ENCODE results near the gene FHAD1.

Gene FHAD1

DNA sequence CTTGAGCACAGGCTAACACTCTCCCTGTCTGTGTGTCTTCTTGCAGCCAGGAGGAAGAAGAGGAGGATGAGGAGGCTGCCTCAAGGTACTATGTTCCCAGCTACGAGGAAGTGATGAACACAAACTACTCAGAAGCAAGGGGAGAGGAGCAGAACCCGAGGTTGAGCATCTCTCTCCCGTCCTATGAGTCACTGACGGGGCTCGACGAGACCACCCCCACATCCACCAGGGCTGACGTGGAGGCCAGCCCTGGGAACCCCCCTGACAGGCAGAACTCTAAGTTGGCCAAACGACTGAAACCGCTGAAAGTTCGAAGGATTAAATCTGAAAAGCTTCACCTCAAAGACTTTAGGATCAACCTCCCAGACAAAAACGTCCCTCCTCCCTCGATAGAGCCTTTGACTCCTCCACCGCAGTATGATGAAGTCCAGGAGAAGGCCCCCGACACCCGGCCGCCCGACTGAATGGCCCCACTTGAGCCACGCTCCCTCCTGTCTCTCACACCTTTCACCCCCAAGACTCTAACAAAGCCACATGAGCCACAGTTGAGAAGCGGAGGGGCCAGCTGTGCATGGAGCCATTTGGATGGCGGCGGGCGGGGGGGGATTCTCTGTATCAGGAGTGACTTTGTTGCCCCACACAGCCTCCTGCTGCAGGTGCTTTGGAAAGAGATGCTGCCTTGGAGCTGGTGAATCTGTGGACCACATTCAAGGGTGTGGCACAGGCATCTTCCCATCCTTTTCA, 27.6 kb upstream of the FHAD1 start:
- no peak for DNase-seq

DNA sequence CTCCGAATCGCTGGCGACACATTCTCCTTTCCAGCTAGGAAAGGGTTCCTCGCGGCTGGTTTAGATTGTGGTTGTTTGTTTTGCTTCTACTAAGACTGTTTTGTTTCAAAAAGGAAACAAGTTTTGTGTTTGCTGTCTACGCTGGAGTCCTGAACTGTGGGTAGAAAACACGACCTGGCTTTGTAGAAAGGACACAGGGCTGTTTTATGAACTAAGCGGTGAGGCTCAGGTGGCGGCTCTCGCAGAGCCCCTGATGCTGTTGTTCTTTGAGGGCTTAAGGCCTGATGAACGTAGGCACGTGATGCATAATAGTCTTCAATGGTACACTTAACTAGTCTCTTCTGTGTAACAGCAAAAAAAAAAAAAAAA, 27.0 kb upstream of the FHAD1 start:
- DNase-seq, result no peak

DNA sequence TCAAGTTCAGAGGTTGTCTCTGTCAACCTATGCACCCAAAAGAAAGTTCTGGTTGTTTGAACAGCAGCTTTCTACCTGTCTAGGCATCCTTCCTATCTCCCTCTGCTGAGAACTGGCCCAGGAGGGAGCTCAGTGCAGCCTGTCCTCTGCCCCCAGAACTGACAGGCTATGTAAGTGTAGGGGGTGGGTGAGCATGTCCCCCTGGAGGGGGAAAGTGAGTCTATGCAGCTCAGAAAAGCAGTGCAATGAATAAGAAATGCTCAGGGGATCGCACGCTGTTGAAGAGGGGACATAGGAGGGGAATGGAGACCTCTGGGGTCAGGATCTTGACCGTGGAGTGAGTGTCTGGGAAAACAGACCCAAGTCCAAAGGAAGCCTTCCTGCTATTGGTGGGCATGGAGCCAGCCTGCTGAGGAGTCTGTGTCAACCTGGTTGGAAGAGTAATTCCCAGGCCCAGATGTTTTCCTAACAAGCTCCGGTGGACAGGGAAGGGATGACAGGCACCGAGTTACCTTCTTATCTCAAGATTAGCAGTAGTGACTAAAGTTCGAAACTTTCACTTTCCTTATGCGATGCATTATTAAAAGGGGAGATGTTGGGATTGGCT, 26.1 kb upstream of the FHAD1 start:
- no peak for DNase-seq

DNA sequence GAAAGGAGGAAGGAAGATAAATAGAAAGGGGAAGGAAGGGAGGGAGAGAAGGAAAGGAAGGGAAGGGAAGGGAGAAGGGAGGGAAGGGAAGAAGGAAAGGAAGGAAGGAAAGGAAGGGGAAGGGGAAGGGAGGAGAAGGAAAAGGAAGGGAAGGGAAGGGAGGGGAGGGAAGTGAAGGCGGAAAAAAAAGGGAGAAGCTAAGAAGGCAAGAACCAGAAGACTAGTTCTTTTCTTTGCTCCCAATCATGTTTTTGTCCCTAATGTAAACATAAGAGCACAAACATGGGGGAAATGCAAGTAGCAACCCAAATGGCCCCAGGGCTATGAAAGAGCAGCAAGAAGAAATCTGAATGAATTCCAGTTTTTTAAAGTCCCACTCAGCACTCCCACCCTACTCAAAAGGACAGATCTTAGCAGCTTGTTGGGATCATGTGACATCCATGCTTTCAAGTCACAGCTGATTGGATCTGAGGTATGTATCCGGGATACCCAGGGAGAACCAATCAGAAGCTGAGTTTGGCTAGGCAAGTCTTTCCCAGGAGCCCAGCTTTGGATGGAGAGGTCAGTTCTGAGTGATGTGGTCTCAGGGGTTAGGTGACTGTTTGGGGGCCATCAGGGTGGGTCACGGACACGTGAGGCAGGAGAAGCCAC, 24.2 kb upstream of the FHAD1 start:
- DNase-seq, result no peak

DNA sequence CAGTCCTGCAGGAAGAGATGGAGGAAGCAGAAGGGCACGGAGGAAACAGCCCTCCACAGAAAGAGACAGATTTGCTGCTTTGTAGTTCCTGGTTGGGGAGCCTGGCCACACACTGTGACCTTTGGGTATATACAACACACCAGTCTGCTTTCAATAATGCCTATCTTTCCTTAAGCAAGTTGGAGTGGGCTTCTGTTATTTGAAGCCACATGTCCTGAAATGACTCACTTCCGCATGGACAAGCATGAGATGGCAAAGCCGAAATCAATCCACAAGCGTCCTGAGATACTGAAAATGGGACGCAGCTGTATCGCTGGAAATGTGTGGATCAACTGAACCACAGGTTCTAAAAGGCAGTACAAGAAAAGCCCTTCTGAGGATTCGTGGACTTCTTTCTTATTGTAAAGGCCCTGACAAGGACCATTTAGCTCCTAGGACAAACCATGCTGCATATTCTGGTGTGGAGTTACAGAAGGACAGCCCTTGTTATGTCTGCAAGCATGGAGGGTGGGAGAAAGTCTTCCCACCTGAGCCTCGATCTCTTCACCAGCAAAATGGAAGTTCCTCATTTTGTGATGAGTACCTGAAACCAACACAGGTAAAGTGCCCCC, 22.7 kb upstream of the FHAD1 start:
- no peak for DNase-seq

DNA sequence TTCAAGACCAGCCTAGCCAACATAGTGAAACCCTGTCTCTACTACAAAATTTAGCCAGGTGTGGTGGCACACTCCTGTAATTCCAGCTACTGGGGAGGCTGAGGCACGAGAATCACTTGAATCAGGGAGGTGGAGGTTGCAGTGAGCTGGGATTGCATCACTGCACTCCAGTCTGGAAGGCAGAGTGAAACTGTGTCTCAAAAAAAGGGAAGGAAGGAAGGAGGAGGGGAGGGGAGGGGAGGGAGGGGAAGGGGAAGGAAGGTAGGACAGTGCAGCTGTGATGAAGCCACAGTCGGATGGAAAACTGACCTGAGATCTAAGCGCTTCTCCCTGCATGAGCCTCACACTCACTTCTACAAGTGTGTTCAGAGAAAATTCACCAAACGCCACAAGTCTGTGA, 22.0 kb upstream of the FHAD1 start:
- DNase-seq, result no peak

DNA sequence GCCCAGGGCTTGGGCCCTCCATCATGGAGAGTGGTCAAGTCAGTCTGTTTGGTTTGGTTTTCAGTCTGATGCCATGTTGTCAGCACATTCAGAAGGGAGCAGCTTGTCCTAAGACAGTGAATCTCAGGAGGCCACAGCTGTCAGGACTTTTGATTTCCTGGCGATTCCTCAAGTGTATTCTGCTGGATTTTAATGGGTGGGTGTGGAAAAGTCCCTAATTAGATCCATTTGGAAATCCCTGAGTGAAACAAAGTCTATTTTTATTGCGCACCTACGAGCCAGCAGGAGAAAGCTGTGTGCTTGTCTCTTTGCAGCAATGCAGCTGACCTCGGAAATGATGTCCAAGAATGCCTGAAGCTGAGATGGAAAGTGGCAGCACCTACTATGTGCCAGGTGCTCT, 21.6 kb upstream of the FHAD1 start:
- DNase-seq, result no peak

DNA sequence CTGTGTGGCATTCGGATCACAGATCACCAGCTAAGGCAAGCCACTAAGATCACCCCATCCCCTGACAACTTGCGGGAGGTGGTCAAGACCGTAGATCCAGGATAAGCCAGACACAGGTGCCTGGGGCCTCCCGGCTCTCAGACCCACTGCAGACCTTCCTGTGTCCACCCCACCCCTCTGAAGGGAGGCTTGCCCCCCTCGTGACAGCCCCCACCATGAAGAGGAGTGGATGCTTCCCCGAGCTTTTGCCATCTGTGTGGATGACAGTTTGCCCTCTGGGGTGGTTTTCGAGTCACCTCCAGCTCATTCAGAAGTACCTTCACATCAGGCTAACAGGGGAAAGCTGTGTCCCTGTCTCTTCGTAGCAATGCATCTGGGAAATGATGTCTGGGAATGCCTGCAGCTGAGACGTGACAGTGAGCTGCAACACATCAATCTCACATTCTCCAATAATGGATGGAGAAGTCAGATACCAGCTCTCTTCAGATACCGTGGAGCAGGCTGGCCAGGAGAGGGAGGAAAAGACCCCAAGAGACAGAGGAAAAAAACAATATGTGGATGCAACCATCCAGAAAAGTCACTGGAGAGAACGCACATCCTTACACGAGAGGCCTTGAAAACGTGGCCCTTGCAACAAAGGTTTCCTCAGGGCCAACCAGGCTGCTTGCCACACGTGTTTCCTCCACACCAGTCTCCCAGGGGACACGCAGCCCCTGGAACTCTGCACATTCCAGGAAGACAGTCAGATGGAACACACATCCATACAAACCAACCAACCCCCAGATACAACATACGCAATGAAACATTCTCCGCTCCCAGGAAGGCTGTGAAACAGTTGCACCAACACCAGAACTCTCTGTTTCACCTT, 20.4 kb upstream of the FHAD1 start:
- DNase-seq, result no peak

DNA sequence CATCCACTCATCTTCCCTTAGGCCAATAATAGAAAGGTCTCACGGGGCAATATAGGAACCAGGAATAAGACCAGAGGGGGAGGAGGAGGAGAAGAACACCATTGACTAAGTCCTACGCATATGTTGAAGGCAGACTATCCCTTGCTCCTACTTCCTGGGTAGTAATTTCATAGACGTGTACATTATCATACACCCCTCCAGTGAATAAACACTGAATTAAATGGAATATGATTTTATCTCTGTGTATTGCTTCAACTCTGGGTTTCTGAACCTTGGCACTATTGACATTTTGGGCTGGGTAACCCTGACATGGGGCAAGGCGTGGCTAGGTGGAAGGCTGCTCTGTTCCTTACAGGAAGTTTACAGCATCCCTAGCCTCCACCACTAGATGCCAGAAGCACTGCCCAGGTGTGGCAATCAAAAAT, 17.3 kb upstream of the FHAD1 start:
- DNase-seq, result no peak

DNA sequence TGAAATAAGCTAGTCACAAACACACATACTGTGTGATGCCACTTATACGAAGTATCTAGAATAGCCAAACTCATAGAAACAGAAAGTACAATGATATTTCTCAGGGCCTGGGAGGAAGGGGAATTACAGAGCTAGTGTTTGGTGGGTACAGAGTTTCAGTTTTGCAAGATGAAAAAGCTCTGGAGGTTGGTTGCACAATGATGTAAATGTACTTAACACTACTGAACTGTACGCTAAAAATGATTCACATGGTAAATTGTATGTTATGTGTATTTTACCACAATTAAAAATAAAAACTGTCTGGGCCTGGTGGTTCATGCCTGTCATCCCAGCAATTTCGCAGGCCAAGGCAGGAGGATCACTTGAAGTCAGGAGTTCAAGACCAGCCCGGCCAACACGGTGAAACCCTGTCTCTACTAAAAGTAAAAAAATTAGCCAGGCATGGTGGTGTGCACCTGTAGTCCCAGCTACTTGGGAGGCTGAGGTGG, 15.3 kb upstream of the FHAD1 start:
- peak; percentile 19 for DNase-seq

DNA sequence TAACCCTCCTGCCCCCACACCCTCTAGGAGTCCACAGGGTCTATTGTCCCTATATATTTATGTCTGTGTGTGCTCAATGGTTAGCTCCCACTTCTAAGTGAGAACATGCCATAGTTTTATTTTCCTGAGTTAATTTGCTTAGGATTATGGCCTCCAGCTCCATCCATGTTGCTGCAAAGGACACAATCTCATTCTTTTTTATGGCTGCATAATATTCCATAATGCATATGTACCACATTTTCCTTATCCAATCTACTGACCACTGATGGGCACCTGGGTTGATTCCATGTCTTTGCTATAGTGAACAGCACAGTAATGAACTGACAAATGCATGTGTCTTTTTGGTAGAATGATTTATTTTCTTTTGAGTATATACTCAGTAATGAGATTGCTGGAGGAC, 13.3 kb upstream of the FHAD1 start:
- no peak for DNase-seq

DNA sequence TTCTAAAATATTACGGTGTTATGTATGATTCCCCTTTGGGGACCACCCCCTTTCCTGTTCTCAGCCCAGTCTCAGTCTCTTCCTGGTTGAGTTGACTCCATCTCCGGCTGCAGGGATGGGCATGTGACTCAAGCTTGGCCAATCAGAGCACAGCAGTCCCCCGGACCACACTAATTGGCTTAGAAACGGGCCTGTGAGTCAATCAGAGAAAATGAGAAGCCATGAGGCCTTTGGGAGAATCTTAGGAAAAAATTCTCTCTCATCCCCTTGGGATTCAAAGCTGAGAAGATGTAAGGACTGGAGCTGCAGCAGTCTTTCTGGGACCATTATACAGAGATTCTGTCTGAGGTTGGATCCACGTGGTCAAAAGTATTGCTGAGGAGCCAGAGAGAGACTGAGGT, 10.7 kb upstream of the FHAD1 start:
- no peak for DNase-seq

DNA sequence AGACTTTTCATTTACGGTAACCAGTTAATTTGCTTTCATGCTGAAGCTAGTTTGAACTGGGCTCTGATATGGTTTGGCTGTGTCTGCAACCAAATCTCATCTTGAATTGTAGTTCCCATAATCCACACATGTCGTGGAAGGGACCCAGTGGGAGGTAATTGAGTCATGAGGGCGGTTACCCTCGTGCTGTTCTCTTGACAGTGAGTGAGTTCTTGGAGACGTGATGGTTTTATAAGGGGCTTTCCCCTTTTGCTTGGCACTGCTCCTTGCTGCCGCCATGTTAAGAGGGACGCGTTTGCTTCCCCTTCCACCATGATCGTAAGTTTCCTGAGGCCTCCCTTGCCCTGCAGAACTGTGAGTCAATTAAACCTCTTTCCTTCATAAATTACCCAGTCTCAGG, 10.3 kb upstream of the FHAD1 start:
- no peak for DNase-seq

DNA sequence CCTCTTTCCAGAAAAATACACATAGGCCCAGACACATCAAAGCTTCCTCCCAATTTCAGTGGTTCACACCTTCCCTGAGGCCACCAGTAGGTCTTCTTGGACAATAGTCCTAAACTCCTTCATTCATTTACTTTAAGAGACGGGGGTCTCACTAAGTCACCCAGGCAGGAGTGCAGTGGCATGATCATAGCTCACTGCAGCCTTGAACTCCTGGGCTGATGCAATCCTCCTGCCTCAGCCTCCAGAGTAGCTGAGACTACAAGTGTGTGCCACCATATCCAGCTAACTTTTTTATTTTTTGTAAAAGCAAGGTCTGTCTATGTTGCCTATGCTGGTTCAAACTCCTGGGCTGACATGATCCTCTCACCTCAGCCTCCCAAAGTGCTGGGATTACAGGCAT, 8.2 kb upstream of the FHAD1 start:
- no peak for DNase-seq

DNA sequence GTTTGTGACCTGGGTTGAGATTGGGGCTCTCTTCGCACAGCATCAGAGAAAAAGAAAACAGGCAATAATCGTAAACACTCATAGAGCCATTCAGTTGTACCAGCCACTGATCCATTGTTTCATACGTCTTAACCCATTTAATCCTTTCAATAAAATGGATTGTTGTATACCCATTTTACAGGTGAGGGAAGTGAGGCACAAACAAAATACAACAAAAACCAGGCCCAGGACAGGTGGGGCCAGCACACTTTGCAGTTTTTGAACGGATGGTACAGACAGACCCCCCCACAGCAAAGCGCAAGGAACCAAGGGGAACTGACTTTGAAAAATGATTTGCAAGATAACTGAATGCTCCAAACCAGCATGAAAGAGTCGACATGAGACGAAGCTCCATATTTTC, 4.3 kb upstream of the FHAD1 start:
- DNase-seq, result no peak

DNA sequence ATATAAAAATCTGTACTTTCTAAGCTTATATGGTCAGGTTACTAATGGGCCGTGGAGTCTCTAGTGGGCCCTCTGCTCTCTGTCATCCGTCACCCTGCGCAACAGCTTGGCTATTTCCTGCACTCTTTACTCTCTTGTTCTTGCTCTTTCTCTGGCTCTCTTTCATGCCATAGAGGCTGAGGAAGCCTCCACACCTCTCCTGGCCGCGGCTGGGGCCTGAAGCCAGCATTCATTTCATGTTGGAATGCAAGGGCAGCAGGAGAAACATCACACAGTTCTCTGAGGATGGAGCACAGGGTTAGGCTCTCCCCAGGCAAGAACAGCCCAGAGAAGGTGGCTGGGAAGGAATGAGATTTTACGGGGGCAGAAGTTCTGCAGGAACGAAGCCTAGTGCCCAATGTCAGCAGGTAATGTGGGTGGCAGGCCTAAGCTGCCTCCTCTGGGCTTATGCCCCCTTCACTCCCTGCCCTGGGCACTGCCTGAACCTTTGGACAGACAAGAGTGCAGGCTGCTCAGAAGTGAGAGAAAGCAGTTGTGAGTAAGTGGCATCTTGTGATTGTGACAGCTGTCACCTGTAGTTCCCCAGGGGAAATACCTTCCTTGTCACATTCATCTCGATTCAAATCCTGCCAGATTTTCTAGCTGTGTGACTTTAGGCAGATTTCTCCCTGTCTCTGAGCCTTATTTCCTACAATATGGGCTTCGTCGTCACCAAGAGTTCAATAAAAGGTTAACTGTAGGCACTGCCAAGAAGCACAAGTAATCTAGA, 3.6 kb upstream of the FHAD1 start:
- DNase-seq, result no peak

DNA sequence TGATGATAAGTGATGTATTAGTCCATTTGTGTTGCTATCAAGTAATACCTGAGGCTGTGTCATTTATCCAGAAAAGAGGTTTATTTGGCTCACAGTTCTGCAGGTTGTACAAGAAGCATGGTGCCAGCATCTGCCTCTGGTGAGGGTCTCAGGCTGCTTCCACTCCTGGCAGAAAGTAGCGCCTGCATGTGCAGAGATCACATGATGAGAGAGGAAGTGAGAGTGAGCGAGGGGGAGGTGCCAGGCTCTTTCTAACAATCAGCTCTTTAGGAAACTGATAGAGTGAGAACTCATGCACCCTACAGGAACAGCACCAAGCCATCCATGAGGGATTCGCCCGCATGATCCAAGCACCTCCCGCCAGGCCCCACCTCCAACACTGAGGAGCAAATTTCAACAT, 2.2 kb upstream of the FHAD1 start:
- DNase-seq, result no peak

DNA sequence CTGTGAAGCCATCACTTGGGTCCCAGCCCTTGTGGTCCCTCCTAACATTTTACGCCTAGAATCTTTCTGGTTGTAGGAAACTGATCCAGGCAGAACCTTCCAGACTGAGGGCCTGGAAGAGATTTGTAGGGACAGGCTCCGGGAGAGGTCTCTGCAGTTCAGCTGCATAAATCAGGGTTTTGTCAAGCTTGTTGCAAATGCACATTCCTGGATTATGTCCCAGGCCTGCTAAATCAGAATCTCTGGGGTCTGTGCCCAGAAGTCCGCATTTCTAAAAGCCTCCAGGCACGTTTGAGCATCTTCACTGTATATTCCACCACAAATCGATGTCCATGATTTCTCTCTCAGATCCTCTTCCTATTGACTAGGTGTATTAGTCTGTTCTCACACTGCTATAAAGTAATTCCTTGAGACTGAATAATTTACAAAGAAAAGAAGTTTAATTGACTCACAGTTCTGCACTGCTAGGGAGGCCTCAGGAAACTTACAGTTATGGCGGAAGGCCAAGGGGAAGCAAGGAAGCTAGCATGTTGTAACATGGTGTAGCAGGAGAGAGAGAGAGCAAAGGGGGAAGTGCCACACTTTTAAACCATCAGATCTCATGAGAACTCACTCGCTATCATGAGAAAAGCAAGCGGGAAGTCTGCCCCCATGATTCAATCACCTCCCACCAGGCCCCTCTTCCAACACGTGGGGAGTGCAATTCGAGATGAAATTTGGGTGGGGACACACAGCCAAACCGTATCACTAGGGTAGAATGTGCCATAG, 1.2 kb upstream of the FHAD1 start:
- DNase-seq, result no peak

DNA sequence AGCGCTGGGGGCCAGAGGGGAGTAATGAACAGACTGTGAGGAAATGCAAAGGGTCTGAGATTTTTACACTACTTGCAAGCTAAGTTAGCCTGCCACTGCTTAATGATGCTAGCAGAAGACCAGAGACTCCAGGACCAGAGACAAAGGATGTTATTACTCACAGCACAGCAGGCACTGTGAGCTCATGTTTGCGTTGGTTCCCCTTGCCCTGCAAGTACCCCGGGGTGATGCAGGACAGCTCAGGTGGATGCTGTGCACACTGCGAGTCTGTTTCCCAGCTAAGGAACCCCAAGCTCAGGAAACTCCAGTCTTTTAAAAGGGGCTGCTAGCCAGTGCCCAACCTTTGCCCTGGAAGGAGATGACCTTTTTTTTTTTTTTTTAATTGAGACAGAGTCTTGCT, 1.2 kb downstream of the FHAD1 start:
- no peak for DNase-seq

DNA sequence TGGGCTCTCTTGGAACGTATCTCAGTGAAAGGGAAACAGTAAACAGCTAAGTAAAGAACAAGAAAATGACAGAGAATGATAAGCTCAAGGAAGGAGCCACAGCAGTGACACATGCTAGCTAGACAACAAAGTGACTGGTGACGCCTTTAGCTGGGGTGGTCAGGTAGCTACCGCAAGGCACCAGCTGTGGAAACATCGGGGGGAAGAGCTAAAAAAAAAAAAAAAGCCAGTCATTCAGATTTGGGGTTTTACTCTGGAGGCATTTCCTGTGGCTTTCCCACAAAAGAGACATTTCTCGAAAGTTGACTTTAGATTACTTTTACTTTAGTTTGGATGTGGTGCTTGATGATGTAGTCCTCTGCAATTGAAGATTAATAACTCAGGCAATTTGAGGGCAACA, 2.1 kb downstream of the FHAD1 start:
- peak; percentile 64 for DNase-seq

Data from CD4-positive, alpha-beta T cell treated with Interleukin-4 for 4 hours (primary cell).